ENCODE results near the gene CDH24.

Gene CDH24

GRCh38 chr14:23060536-23061260 lies 3.4 kb upstream of the CDH24 start:
- DNase-seq = no peak

DNA sequence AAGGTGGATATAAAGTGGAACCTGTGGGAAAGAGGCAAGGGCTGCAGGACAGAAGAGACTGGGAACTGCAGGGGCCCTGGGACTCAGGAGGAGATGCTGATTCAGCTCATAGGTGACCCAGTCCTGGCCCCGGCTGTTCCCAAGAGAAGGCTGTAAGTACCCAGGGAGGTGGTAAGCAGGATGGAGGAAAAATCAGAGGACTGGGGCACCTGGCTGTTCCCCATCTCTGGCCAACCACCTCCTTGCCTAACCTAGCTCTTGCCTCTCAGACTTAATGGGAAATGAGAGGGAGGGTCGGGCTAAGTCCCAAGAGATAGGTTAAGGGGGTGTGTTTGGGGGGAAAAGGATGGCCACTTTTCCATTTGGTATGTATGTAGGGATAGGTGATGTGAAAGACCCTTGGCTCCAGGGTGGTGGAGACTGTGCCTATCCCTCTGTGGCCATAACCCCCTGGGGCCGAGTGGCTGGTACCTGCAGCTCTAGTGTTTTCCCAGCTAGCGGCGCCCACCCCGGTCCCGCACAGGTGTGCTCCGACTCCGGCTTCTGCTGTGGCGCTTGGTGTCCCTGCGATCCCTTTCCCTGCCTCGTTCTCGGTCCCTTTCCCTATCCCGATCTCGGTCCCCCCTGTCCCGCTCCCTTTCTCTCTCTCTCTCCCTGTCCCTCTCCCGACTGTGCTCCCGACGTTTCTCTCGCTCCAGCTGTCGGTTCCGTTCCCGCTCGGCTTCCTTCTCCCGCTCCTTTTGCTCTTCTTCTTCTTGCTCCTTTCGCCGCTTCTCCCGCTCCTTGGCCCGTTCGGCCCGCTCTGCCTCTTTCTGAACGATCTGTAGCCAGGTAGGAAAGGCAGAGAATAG lies 1.6 kb upstream of the CDH24 start:
- no peak for DNase-seq

DNA sequence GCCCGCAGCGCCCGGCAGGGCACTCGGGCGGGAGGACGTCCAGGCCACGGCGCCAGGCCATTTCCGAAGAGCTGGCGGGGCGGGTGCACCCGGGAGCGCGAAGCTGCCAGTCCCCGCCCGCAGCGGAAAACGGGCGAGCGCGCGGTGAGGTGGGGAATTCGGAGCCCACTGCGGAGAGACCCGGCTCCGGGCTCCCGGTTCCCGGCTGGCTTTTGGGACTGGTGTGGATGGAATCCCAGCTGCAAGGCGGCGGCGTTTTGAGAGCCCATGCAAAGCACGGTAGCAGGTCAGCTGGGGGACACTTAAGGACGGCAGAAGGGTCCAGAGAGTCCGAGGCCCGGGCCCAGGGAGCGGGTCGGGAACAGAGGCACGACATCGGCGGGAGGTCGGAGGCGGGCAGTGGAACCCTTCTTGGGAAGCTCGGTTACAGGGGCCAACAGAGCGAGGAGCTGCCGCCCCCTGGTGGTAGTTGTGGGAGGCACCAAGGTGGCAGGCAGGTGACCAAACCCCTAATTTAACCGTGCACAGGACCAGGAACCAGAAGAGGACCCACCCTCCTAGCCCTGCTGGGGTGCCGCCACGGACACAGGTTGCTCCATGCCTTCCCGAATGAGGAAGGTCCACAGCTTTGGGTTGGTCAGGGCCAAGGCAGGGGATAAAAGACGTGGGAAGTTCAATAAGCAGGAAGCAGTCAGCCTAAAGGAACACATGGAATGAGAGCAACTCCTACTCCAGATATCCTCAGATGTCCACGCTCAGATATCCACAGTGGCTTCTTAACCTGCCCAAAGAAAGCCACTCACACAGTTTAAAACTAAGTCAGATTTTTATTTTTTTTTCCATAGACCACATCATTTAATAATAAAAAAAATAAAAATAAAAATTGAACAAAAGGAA lies 685 bp upstream of the CDH24 start:
- DNase-seq = peak; percentile 82 to 87

- DNase-seq = peak; percentile 67 to 75
These were observed 970 bp downstream of the CDH24 start for GRCh38 chr14:23056145-23056955.

DNA sequence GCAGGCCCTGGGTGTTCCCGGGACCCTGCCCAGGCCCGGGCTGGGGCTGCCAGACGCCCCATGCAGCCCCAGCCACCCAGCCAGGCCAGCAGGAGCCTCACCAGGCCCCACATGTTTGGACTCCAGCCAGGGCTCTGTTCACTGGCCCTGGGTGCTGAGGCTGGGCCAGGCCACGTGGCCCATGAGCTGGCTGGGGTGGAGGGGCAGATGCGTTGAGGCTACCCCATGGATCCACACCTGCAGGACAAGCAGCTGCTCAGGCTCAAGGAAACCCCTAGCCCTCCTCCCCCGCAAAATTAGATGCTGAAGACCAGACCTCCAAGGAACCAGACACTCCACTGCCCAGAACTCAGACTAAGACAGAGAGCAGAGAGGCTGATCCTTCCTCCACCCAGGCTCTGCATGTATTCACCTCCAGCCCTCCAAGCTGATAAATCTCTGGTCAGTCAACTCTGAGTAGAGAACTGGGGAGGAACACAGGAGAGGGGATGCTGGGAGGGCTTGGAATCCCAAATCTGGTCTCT lies 1.6 kb downstream of the CDH24 start:
- DNase-seq = no peak

DNA sequence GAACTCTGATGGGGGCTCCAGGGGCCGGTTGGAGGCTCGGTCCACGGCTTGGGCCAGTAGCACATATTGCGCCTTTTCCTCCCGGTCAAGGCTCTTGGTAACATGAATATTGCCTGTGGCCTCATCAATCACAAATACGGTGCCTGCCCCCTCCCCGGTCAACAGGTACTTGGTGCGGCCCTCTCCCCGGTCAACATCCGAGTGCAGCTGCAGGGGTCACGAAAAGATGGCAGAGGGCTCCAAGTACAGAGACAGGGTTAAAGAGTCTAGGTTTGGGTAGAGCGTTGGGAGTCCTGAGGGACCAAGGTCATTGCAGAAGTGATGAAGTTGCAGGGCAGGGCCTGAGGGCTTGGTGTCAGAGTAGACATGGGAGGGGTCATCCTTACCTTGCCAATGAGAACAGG lies 2.2 kb downstream of the CDH24 start:
- no peak for DNase-seq

DNA sequence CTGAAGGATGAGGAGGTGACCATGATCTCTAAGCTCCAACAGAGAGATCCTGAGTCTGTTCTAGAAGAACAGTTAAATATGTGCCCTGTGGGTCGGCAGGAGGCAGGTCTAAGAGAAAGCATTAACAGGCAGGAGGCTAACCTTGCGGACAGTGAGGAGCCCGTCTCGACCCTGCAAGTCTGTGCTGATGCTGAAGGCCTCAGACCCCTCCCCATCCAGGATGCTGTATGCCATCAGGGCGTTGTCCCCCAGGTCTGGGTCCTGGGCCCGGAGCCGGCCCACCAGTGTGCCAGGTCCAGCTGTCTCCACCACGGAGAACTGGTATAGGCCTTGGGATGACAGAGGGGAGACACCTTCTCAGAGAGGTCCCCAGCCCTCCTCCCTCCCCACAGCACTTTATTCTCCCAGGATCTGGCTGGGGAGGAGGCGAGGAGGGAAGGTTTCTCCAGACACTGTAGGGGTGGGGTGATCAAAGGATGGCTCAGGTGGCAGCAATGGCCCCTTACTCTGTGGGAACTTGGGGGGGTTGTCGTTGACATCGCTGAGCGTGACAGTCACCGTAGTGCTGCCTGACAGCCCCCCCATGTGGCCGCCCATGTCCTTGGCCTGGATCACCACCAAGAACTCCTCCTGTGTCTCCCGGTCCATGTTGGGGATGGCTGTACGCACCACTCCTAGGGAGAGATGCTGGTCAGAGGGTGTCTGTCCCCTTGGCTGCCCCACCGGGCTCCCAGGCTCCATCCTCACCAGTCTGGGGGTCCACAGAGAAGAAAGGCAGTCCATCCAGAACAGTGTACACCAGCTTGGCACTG lies 3.1 kb downstream of the CDH24 start:
- peak in 1 of 2 donors; percentile 36 for DNase-seq

DNA sequence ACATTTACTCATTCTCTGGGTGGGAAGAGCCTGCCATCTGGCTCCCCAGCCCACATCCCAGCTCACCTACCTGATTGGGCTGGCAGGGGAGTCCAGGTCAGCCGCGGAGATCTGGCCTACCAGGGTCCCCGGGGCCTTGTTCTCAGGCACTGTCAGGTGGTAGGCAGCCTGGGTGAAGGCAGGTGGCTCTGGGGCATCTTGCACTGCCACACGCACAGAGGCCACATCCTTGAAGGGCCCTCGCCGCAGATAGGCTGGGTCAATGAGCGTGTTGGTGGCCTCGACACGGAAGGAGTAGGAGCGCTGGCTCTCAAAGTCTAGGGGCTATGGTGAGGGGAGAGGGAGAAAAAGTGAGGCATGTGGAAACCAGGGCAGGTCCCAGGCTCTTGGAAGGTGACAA lies 3.9 kb downstream of the CDH24 start:
- no peak for DNase-seq

- DNase-seq = no peak
These were observed 4.6 kb downstream of the CDH24 start for GRCh38 chr14:23052671-23053070.

DNA sequence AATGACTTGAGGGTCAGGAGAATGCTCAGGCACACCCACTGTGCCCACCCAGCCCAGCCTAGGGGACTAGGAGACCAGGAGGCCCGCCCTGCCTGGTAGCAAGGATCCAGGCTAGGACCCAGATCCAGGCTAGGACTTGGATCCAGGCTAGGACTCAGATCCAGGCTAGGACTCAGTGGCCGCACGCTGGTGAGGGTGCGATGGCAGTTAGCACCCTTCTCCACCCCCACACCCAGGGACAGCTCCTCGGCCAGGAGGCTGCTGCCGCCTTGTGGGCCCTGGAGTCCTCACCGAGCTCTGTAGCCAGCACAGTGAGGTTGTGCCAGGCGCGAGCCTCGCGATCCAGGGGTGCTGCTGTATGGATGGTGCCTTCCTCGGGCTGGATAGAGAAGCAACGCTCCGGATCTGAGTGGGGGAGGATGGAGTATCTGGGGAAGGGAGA lies 5.1 kb downstream of the CDH24 start:
- no peak for DNase-seq

- DNase-seq = no peak
These were observed 5.9 kb downstream of the CDH24 start for GRCh38 chr14:23051141-23052057.

DNA sequence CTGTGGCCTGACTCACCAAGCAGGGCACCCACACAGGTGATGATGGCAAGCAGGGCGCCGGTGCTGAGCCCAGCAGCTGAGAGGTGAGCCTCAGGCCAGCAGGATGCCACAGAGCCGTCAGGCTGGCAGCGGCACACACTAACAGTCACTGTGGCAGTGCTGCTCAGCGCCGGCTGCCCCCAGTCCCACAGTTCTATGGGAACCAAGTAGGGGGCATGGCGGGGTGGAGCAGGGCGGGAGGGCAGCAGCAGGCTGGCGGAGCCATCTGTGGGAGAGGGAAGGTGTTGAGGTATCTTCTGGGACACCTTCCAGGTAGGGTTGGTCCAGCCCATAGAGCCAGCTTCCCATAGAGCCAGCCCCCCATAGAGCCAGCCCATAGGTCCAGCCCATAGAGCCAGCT lies 8.3 kb downstream of the CDH24 start:
- DNase-seq = no peak

GRCh38 chr14:23047751-23048693 lies 9.3 kb downstream of the CDH24 start:
- no peak for DNase-seq

- no peak for DNase-seq
These were observed 10.2 kb downstream of the CDH24 start for GRCh38 chr14:23047034-23047634.

DNA sequence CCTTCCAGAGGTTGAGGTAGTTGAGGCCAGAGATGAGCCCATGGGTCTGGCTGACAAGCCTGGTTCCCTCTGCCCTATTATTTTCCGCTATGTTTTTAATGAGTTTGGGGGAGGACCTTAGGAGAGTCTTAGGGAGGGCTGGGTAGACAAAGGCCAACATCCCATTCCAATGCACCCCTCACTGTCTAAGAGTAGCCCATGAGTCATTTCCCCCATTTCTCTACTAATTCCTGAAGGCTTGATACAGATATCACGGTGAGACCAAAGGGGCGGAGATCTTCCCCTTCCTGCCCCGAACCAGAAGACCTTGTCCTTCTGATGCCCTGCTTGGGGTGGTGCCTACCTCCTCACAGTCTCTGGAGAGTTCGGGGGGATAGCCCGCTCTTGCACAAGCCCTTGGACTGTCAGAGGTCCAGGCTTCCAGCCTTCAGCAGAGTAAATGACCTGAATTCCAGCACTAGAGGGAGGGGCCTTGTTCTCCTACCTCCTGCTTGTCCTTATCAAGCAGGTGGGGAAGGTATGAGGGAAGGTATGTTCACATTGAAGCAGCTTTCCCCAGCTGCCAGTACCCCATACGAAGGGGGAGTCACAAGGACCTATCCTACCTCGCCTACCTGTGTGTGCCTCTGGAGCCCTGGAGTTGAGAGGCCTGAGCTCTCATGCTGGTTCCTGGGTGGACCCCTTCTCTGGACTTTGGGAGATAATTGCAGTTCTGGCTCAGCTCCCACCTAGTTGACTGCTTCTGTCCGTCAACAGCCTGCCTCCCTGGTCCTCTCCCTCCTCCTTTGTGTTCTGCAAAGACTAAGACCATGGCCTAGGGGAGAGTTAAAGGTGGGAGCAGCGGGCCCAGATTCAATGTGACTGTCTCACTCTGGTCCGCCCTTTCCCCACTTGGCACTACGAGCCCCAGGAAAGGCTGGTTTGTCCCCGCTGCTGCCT lies 11.6 kb downstream of the CDH24 start:
- DNase-seq = no peak

DNA sequence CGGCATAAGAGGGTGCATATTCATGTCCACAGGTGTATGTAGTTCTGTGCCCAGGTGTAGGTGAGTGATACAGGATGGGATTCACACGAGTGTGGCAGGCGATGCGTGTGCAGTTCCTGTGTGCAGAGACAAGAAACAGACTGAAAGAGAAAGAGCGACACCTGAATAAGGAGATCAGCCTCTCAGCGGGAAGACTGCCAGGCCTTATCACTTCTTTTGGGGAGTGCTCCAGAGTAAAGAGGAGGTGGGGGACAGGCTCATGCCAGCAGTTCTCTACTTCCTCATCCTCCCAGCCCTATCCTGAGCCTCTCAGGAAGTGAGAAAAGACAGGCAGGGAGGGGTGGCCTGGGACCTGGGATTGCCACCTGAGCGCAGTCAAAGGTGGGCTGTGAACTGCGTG lies 12.5 kb downstream of the CDH24 start:
- DNase-seq = no peak

- DNase-seq = no peak
These were observed 13.6 kb downstream of the CDH24 start for GRCh38 chr14:23043754-23044153.

Measured in CD4-positive, alpha-beta T cell treated with Interferon alpha-2 for 1 hour (primary cell).